8988T (cell line): ENCODE data around the gene ACER1.
"Not testable (repeated sequence)": the region's sequence is repeated elsewhere in the genome, so short reads cannot be mapped to it uniquely, and the experiment has no call there.

Experiments used
- DNase-seq: peaks from one replicate; pipeline ENCODE4 v3.0.0; 2011

The ACER1 gene

GRCh38 chr19:6333439-6333838 lies at the start of gene ACER1:
Gene ACER1, minus strand, starts transcription at chr19:6333612. Its CDS starts 61 bp downstream, at chr19:6333551.
- DNase-seq: no peak

- no peak for DNase-seq
These were observed 49.8 kb upstream of the ACER1 start for GRCh38 chr19:6383188-6383587.

GRCh38 chr19:6381030-6381750 lies 47.8 kb upstream of the ACER1 start:
- DNase-seq: no peak

- no peak for DNase-seq
These were observed 46.3 kb upstream of the ACER1 start for GRCh38 chr19:6379744-6380143.

GRCh38 chr19:6378486-6378885 lies 45.1 kb upstream of the ACER1 start:
- DNase-seq: no peak

- no peak for DNase-seq
These were observed 44.6 kb upstream of the ACER1 start for GRCh38 chr19:6378041-6378440.

GRCh38 chr19:6376512-6377190 lies 43.2 kb upstream of the ACER1 start:
- no peak for DNase-seq

GRCh38 chr19:6375411-6376010 lies 42.1 kb upstream of the ACER1 start, which contains the start of gene PSPN:
Gene PSPN, minus strand, starts transcription at chr19:6375933. Its CDS starts 84 bp downstream, at chr19:6375849.
- DNase-seq: no peak

GRCh38 chr19:6374711-6375410 lies 41.4 kb upstream of the ACER1 start:
- DNase-seq: no peak

GRCh38 chr19:6374161-6374709 lies 40.8 kb upstream of the ACER1 start:
- DNase-seq: no peak

- DNase-seq: no peak
These were observed 40.3 kb upstream of the ACER1 start for GRCh38 chr19:6373813-6374108.

GRCh38 chr19:6373096-6373812 lies 39.8 kb upstream of the ACER1 start:
- DNase-seq: peak; percentile 76

- DNase-seq: peak; percentile 37
These were observed 39.2 kb upstream of the ACER1 start, which contains the start of gene ALKBH7 for GRCh38 chr19:6372594-6373095. Gene ALKBH7, plus strand, starts transcription at chr19:6372794. Its CDS starts 27 bp downstream, at chr19:6372821.

GRCh38 chr19:6364353-6364752 lies 30.9 kb upstream of the ACER1 start:
- DNase-seq: no peak

GRCh38 chr19:6362351-6362801 lies 29.0 kb upstream of the ACER1 start:
- no peak for DNase-seq

GRCh38 chr19:6362027-6362350 lies 28.6 kb upstream of the ACER1 start:
- no peak for DNase-seq

- not testable (repeated sequence) for DNase-seq
These were observed 27.4 kb upstream of the ACER1 start for GRCh38 chr19:6360857-6361216.

- DNase-seq: not testable (repeated sequence)
These were observed 27.0 kb upstream of the ACER1 start for GRCh38 chr19:6360445-6360844.

- no peak for DNase-seq
These were observed 26.3 kb upstream of the ACER1 start for GRCh38 chr19:6359568-6360341.

GRCh38 chr19:6358003-6358402 lies 24.6 kb upstream of the ACER1 start:
- no peak for DNase-seq

- no peak for DNase-seq
These were observed 23.8 kb upstream of the ACER1 start for GRCh38 chr19:6357174-6357573.
